Left ventricle myocardium inferior (tissue), 1 donor: ENCODE data around the gene FBXW2. TPM values are rescaled to one million over a fixed set of nuclear protein-coding genes. Genes with fewer than 3 reads are reported as not detected.

ENCODE experiments used
- DNase-seq: peaks from one replicate; pipeline ENCODE4 v3.0.0-alpha.2; 2020
- H3K27ac ChIP-seq: fragments of 200-600 bp; replicated peaks from 2 replicates; pipeline ENCODE4 v1.8.0; 2021
- H3K27me3 ChIP-seq: fragments of 200-600 bp; 2 replicates; pipeline ENCODE4 v1.8.0; 2021; ENCODE audit warnings: low read depth
- H3K36me3 ChIP-seq: fragments of 200-600 bp; 2 replicates; pipeline ENCODE4 v1.8.0; 2021
- H3K4me1 ChIP-seq: fragments of 200-600 bp; 2 replicates; pipeline ENCODE4 v1.8.0; 2021
- H3K4me3 ChIP-seq: fragments of 200-600 bp; 2 replicates; pipeline ENCODE4 v1.8.0; 2021; ENCODE audit warnings: mild to moderate bottlenecking, moderate library complexity
- H3K9me3 ChIP-seq: fragments of 200-600 bp; replicated peaks from 2 replicates; pipeline ENCODE4 v1.8.0; 2021
- CTCF ChIP-seq: fragments of 200-600 bp; IDR thresholded peaks from 2 replicates; pipeline ENCODE4 v1.8.0; 2021; ENCODE audit warnings: antibody characterized with exemption, mild to moderate bottlenecking, borderline replicate concordance
- intact Hi-C: fragments of 100-400 bp; cut with micrococcal nuclease; formaldehyde crosslinking; loops from one replicate; pipeline ENCODE4 v1.11.0; 2022
- total RNA-seq: library from RNA; stranded (reverse); fragmentation: NEBNext Ultra II Directional; extraction: Animal tissue kit (Norgen Biotek cat#: 25700); gene quantifications from one replicate; pipeline ENCODE4 v1.2.1, GENCODE V29; 2021
- donor health status: DM: no; HTN: yes; CAD: no; lungs with severe emphysema.

FBXW2 gene
- total RNA-seq, 1 donor from 2014 or later, result 41.3 TPM

GRCh38 chr9:120735415-120736126 lies 57.6 kb downstream of the FBXW2 start:
- no peak for TF ChIP-seq CTCF
- Histone ChIP-seq H3K4me1 (peaks cover 38% of the 10 kb centered on the region), H3K36me3 (no peaks in the 10 kb centered on the region), H3K4me3 (no peak overlapping the region), H3K27me3 (no peaks in the 10 kb centered on the region), H3K27ac (peak overlapping the region; percentile 53), H3K9me3 (no peaks in the 10 kb centered on the region)
- no peak for DNase-seq
- intact Hi-C loops, result loop anchor here (10.0 kb wide), 1 partner anchor 111 kb away; no protein-coding TSS in a partner anchor

DNA sequence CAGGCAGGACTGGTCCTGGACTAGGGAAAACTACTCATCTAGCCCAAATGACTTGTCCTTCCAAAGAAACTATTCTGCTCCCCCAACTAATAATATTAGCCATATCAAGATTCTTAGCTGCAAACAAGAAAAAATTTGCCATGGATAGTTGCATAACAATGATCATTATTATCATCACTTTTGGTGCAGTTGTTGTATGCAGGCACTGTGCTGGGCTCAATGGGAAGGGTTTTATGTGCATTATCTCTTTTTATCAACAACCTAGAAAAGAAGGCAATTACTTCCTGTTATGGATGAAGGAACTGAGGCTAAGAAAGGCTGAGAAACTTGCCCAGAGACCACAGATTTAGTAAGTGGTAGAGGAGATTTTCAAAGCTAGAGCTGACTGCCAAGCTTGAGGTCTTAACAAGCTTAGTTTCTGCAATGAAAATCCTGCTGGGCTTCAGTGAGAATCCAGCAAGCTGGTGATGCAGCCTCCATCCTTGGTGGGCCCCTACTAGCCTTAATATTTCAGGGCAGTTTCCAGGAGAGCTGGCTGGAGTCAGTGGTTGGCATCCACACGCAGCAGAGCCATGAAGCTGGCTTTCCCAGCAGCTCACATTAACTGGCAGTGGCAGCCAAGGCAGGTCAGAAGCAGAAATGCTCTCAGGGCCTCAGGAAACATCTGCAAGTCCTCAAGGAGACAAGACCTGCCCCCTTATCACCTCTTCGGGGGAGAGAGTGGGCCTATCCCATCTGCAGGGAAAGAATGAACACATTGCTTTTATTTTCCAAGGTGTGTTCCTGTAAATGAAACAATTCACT lies 58.4 kb downstream of the FBXW2 start:
- intact Hi-C loops, result loop anchor here (10.0 kb wide), 1 partner anchor 110 kb away; no protein-coding TSS in a partner anchor
- Histone ChIP-seq H3K27me3 (no peaks in the 10 kb centered on the region), H3K4me1 (peaks cover 41% of the 10 kb centered on the region), H3K4me3 (no peak overlapping the region), H3K36me3 (no peaks in the 10 kb centered on the region), H3K9me3 (no peaks in the 10 kb centered on the region), H3K27ac (peak overlapping the region; percentile 53)
- no peak for DNase-seq
- no peak for TF ChIP-seq CTCF

GRCh38 chr9:120733190-120733589 lies 60.0 kb downstream of the FBXW2 start:
- peak; percentile 22 for DNase-seq
- TF ChIP-seq CTCF, result no peak
- no peak overlapping the region for H3K4me3 ChIP-seq
- intact Hi-C loops, result loop anchor here (10.0 kb wide), 1 partner anchor 108 kb away; no protein-coding TSS in a partner anchor
- H3K9me3 ChIP-seq, result no peaks in the 10 kb centered on the region
- no peaks in the 10 kb centered on the region for H3K36me3 ChIP-seq
- H3K27ac ChIP-seq, result peak overlapping the region; percentile 73
- H3K4me1 ChIP-seq, result peaks cover 41% of the 10 kb centered on the region
- no peaks in the 10 kb centered on the region for H3K27me3 ChIP-seq

GRCh38 chr9:120730654-120731514 lies 62.3 kb downstream of the FBXW2 start:
- intact Hi-C loops, result loop anchor here (10.0 kb wide), 1 partner anchor 106 kb away; no protein-coding TSS in a partner anchor
- DNase-seq, result peak; percentile 50
- Histone ChIP-seq H3K27ac (peak overlapping the region; percentile 73), H3K27me3 (no peaks in the 10 kb centered on the region), H3K9me3 (no peaks in the 10 kb centered on the region), H3K4me1 (peaks cover 42% of the 10 kb centered on the region), H3K36me3 (no peaks in the 10 kb centered on the region), H3K4me3 (no peak overlapping the region)
- TF ChIP-seq CTCF, result no peak

DNA sequence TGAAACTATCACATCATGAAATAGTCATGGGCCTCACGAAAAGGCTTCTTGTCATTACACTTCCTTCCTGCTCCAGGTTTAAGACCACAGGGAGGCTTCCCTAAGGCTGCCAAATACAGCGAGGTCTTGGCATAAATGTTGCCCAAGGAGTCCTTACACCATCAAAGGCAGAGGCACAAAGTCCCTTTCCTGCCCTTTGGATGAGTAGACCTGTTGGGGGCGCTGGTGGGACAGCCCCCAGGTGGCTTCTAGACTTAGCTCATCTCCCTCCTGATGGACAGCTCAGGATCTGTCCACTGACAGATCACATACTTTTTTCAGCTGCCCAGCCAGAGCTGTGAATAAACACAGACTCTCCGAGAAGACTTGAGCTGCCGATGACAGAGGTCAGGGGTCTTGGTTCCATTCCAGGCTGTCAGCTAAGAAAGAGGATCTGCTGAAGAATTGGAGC lies 63.4 kb downstream of the FBXW2 start:
- intact Hi-C loops, result loop anchor here (10.0 kb wide), 1 partner anchor 105 kb away; no protein-coding TSS in a partner anchor
- no peak overlapping the region for H3K27ac ChIP-seq
- TF ChIP-seq CTCF, result no peak
- no peaks in the 10 kb centered on the region for H3K36me3 ChIP-seq
- DNase-seq, result no peak
- no peak overlapping the region for H3K4me3 ChIP-seq
- H3K4me1 ChIP-seq, result peaks cover 37% of the 10 kb centered on the region
- no peaks in the 10 kb centered on the region for H3K9me3 ChIP-seq
- H3K27me3 ChIP-seq, result no peaks in the 10 kb centered on the region
